ENCODE results near the gene ZFP14.

DNA sequence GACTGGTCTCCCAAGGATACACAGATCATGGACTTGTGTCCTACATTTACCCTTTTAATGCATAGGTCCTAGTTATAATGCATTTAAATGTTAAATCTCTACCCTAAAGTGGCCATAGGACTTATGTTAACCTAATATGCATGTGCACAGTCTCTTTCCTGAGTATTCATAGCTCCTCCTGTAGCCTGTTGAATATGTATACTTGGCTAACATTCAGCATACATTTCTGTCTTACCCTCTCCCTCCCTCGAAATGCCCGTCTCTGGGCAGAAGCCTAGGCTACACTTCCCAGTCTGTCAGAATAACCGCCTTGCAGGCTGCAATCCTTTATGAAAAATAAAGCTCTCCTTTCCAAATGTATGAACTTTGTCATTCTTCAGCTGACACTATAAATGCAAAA is 25.5 kb upstream of the ZFP14 start:
- TF ChIP-seq, protein P1, sequence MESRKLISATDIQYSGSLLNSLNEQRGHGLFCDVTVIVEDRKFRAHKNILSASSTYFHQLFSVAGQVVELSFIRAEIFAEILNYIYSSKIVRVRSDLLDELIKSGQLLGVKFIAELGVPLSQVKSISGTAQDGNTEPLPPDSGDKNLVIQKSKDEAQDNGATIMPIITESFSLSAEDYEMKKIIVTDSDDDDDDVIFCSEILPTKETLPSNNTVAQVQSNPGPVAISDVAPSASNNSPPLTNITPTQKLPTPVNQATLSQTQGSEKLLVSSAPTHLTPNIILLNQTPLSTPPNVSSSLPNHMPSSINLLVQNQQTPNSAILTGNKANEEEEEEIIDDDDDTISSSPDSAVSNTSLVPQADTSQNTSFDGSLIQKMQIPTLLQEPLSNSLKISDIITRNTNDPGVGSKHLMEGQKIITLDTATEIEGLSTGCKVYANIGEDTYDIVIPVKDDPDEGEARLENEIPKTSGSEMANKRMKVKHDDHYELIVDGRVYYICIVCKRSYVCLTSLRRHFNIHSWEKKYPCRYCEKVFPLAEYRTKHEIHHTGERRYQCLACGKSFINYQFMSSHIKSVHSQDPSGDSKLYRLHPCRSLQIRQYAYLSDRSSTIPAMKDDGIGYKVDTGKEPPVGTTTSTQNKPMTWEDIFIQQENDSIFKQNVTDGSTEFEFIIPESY (IDR thresholded peaks at IDR 0.05), result no peak
- TF ChIP-seq CTCF (IDR thresholded peaks at IDR 0.05; ENCODE audit: low read depth, low read length, missing input control) (no peak), SP1 (IDR thresholded peaks at IDR 0.05) (no peak), RAD21 (IDR thresholded peaks at IDR 0.05) (no peak)
